ENCODE measurements around the gene HSPB7. TPM values are rescaled to one million over a fixed set of nuclear protein-coding genes. Genes with fewer than 3 reads are reported as not detected.

The HSPB7 gene
- total RNA-seq, 6 experiments from 2014 or later = 0.54 to 2.0 (median 1.2) TPM

DNA sequence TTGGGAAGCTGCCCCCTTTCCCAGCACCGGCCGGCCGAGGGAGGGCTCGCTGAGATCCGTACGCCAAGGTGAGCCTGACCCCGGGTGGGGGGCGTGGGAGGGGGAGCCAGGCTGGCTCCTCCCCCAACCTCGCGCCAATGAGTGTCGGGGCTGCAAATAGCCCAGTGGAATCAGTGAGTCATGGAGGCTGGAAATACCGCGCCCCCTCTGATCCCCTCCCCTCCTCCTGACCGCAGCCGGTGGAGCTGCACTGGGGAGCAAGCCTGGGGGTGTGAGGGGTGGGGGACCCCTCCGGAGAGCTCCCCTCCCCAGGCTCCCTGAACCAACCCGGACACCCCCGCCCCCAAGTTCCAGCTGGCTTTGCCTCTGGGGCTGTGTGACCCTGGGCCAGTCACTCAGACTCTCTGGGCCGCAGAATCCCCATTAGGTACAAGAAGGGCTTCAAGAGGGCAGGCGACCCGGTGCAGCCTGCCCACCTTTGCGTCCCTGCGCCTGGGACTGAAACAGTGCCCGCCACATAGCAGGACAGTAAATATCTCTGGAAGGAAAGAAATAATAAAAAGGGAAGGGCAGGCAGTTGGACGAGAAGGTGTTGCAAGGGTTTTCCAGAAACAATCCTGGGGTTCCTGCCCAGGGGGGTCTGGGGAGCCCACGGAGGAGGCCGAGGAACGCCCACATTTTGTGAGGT lies 4.5 kb downstream of the HSPB7 start:
- ATAC-seq = peak; percentile 2 to 60 (median 26)
- intact Hi-C loops (cut with DNase I) = no loop called here
- peaks cover 0 to 11% (median 2%) of the 10 kb centered on the region in 4 donors for H3K4me1 ChIP-seq
- no peaks in the 10 kb centered on the region for H3K27me3 ChIP-seq
- H3K4me3 ChIP-seq = peak overlapping the region; percentile 29 to 42 (median 34)
- 21% methylated on average over 14 of the region's 28 CpGs for WGBS (ENCODE audit: insufficient coverage, low coverage, low lambda C conversion rate, missing lambda C conversion rate)
- no peaks in the 10 kb centered on the region for H3K9me3 ChIP-seq
- TF ChIP-seq POLR2A (IDR thresholded peaks at IDR 0.05) = no peak
- TF ChIP-seq, protein P1, sequence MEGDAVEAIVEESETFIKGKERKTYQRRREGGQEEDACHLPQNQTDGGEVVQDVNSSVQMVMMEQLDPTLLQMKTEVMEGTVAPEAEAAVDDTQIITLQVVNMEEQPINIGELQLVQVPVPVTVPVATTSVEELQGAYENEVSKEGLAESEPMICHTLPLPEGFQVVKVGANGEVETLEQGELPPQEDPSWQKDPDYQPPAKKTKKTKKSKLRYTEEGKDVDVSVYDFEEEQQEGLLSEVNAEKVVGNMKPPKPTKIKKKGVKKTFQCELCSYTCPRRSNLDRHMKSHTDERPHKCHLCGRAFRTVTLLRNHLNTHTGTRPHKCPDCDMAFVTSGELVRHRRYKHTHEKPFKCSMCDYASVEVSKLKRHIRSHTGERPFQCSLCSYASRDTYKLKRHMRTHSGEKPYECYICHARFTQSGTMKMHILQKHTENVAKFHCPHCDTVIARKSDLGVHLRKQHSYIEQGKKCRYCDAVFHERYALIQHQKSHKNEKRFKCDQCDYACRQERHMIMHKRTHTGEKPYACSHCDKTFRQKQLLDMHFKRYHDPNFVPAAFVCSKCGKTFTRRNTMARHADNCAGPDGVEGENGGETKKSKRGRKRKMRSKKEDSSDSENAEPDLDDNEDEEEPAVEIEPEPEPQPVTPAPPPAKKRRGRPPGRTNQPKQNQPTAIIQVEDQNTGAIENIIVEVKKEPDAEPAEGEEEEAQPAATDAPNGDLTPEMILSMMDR (IDR thresholded peaks at IDR 0.05) = no peak
- DNase-seq = peak in 1 of 3 donors; percentile 55
- H3K27ac ChIP-seq = peak overlapping the region in 1 of 3 donors; percentile 51
- H3K36me3 ChIP-seq = no peaks in the 10 kb centered on the region

DNA sequence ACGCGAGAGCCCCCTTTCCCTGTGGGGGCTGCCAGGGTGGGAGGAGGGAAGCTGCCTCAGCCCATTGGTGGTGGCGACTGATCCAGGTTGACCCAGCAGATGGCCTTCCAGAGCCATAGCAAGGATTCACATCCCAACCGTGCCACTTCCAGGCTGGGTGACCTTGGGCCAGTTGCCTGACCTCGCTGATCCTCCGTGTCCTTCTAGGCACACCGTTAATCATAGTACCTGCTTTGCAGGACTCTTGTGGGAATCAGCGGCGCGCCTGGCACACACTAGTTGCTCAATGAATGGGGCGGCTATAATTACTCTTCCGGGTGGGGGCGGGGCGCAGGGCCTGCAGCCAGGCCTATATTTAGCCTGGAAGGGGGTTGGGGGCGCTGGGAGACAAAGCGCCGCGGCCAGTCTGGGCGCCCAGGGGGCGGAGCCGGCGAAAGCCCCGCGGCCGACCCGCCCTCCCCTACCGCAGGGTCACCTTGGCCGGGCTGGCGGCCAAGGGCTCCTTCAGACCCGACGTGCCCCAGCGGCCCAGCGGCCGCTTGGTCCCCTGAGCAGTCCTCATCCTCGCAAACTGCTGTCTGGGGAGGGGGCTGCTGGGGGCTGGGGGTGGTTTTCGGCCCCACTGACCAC lies 5.1 kb downstream of the HSPB7 start:
- H3K4me1 ChIP-seq = peaks cover 0 to 11% (median 2%) of the 10 kb centered on the region in 4 donors
- H3K9me3 ChIP-seq = no peaks in the 10 kb centered on the region
- TF ChIP-seq, protein P1 (IDR thresholded peaks at IDR 0.05) = no peak
- no peak for TF ChIP-seq POLR2A (IDR thresholded peaks at IDR 0.05)
- H3K27me3 ChIP-seq = no peaks in the 10 kb centered on the region
- H3K4me3 ChIP-seq = peak overlapping the region; percentile 29 to 42 (median 34)
- intact Hi-C loops (cut with DNase I) = no loop called here
- DNase-seq = peak; percentile 70 to 77 (median 70)
- peak; percentile 64 to 79 (median 74) for ATAC-seq
- H3K36me3 ChIP-seq = no peaks in the 10 kb centered on the region
- WGBS (ENCODE audit: insufficient coverage, low coverage, low lambda C conversion rate, missing lambda C conversion rate) = 3% methylated on average over 5 of the region's 36 CpGs
- peak overlapping the region in 1 of 3 donors; percentile 51 for H3K27ac ChIP-seq

DNA sequence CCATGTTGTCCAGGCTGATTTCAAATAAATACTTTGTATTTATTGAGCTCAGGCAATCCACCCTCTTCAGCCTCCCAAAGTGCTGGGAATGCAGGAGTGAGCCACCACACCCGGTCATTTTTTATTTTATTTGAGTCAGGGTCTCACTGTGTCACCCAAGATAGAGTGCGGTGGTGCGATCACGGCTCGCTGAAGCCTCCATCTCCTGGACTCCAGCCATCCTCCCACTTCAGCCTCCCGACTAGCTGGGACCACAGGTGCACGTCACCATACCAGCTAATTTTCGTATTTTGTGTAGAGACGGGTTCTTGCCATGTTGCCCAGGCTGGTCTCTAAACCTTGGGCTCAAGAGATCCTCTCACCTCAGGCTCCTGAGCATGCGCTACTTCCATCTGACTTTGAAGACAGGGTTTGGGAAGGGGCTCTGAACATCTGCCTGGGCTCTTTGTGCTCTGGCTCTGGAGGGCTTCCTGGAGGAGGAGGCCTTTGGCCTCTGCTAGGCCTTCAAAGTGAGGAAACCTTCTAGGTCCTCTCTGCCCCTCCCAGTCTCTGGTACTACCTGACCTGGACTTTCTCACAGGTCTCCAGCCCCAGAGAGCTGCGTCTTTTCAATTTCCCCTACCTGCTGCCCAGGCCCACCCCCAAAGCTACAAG lies 5.8 kb downstream of the HSPB7 start:
- Histone ChIP-seq H3K4me3 (no peak overlapping the region), H3K36me3 (no peaks in the 10 kb centered on the region), H3K27me3 (no peaks in the 10 kb centered on the region), H3K27ac (no peak overlapping the region), H3K4me1 (peaks cover 0 to 11% (median 2%) of the 10 kb centered on the region in 4 donors), H3K9me3 (no peaks in the 10 kb centered on the region)
- TF ChIP-seq, protein P1 (IDR thresholded peaks at IDR 0.05) = no peak
- no peak for TF ChIP-seq POLR2A (IDR thresholded peaks at IDR 0.05)
- WGBS (ENCODE audit: insufficient coverage, low coverage, low lambda C conversion rate, missing lambda C conversion rate) = 86% methylated on average over 9 of the region's 11 CpGs
- intact Hi-C loops (cut with DNase I) = no loop called here
- DNase-seq (peak in 1 of 3 donors; percentile 2), ATAC-seq (no peak)

DNA sequence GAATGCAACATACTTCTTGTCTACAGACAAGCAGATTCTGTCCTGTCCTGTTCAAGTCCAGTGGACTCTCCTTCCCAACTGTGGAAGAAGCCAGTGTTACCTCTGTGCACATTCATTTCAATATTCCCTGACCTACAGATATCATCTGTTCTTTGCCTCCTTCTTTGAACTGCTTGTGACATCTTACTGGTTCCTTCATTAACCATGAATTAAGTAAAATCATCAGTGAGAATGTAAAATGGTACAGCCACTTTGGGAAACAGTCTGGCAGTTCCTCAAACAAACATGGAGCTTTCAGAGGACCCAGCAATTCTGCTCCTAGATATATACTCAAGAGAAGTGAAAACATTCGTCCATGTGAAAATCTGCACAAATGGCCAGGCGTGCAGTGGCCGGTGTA lies 7.0 kb downstream of the HSPB7 start:
- no peaks in the 10 kb centered on the region for H3K27me3 ChIP-seq
- H3K9me3 ChIP-seq = no peaks in the 10 kb centered on the region
- H3K4me1 ChIP-seq = peaks cover 0 to 11% (median 2%) of the 10 kb centered on the region in 4 donors
- ATAC-seq = no peak
- no peak overlapping the region for H3K4me3 ChIP-seq
- H3K27ac ChIP-seq = no peak overlapping the region
- no peaks in the 10 kb centered on the region for H3K36me3 ChIP-seq
- DNase-seq = no peak
- 90% methylated on average over 3 of the region's 3 CpGs for whole genome bisulfite sequencing (ENCODE audit: insufficient coverage, low coverage, low lambda C conversion rate, missing lambda C conversion rate)
- intact Hi-C loops (cut with DNase I) = no loop called here
- TF ChIP-seq, protein P1 (IDR thresholded peaks at IDR 0.05) = no peak
- no peak for TF ChIP-seq POLR2A (IDR thresholded peaks at IDR 0.05)
